Mucosa of descending colon (tissue), 3 donors: ENCODE measurements around the gene LSS. TPM values are rescaled to one million over a fixed set of nuclear protein-coding genes. Genes with fewer than 3 reads are reported as not detected.

Experiments
- ATAC-seq: fragments of 200-7000 bp; cut with Tn5 transposase; one replicate; pipeline ENCODE4 v1.9.1; 2020; ENCODE audit warnings: mild to moderate bottlenecking, moderate library complexity
- DNase-seq, 3 donors: peaks; one replicate each; pipeline ENCODE4 v3.0.0-alpha.2; 2020
- H3K36me3 ChIP-seq: fragments of 200-600 bp; one replicate; pipeline ENCODE4 v1.8.0; 2021; ENCODE audit warnings: low read depth, mild to moderate bottlenecking
- H3K4me1 ChIP-seq: fragments of 200-600 bp; one replicate; pipeline ENCODE4 v1.8.0; 2021; ENCODE audit warnings: low read depth, mild to moderate bottlenecking
- H3K4me3 ChIP-seq: fragments of 200-600 bp; one replicate; pipeline ENCODE4 v1.8.0; 2021; ENCODE audit warnings: mild to moderate bottlenecking
- H3K9me3 ChIP-seq: fragments of 200-600 bp; one replicate; pipeline ENCODE4 v1.8.0; 2021; ENCODE audit warnings: mild to moderate bottlenecking
- CTCF ChIP-seq: fragments of 200-600 bp; IDR thresholded peaks from one replicate; pipeline ENCODE4 v1.8.0; 2022; ENCODE audit warnings: antibody characterized with exemption, mild to moderate bottlenecking
- intact Hi-C, 2 donors: fragments of 100-400 bp; cut with DNase I in 1 of 2; cut with micrococcal nuclease in 1 of 2; formaldehyde crosslinking; loops; one replicate each; pipeline versions ENCODE4 v1.11.0 to v1.11.1; 2022; cut with DNase I, micrococcal nuclease
- total RNA-seq, 3 donors: library from RNA; stranded (reverse); fragmentation: NEBNext Ultra II Directional in 2 of 3; extraction: Animal tissue kit (Norgen Biotek cat#: 25700) in 2 of 3; gene quantifications; one replicate each; pipeline versions ENCODE4 v1.2.1 to v1.2.4, GENCODE V29; 2021 to 2023
- donor health status: DM: no; HTN: no; CAD: no; lungs with moderate emphysema.
- donor health status: DM: no; HTN: no; CAD: no.
- donor health status: DM: no; HTN: yes; CAD: no.

The LSS gene
- total RNA-seq, 3 donors from 2014 or later = 72.6 to 84.8 (median 81.1) TPM

GRCh38 chr21:46255758-46256337 is 27.3 kb upstream of the LSS start:
- TF ChIP-seq CTCF = no peak
- Histone ChIP-seq H3K4me3 (no peak overlapping the region), H3K4me1 (no peaks in the 10 kb centered on the region), H3K9me3 (no peaks in the 10 kb centered on the region), H3K36me3 (peaks cover 24% of the 10 kb centered on the region)
- no peak for DNase-seq
- no peak for ATAC-seq
- intact Hi-C loops = no loop called here

GRCh38 chr21:46255166-46255565 is 26.6 kb upstream of the LSS start:
- ATAC-seq = no peak
- DNase-seq = no peak
- TF ChIP-seq CTCF = no peak
- Histone ChIP-seq H3K9me3 (no peaks in the 10 kb centered on the region), H3K36me3 (peaks cover 24% of the 10 kb centered on the region), H3K4me3 (no peak overlapping the region), H3K4me1 (no peaks in the 10 kb centered on the region)
- intact Hi-C loops = no loop called here

- Histone ChIP-seq H3K36me3 (peaks cover 24% of the 10 kb centered on the region), H3K4me1 (no peaks in the 10 kb centered on the region), H3K4me3 (no peak overlapping the region), H3K9me3 (no peaks in the 10 kb centered on the region)
- ATAC-seq (peak; percentile 7), DNase-seq (no peak)
- intact Hi-C loops = no loop called here
- TF ChIP-seq CTCF = no peak
These were observed 25.8 kb upstream of the LSS start for GRCh38 chr21:46254208-46254975.

GRCh38 chr21:46253610-46254124 is 25.1 kb upstream of the LSS start:
- intact Hi-C loops = no loop called here
- DNase-seq (no peak), ATAC-seq (peak; percentile 41)
- Histone ChIP-seq H3K9me3 (no peaks in the 10 kb centered on the region), H3K4me1 (no peaks in the 10 kb centered on the region), H3K36me3 (peaks cover 21% of the 10 kb centered on the region), H3K4me3 (no peak overlapping the region)
- no peak for TF ChIP-seq CTCF

- H3K4me1 ChIP-seq = no peaks in the 10 kb centered on the region
- H3K36me3 ChIP-seq = peaks cover 17% of the 10 kb centered on the region
- no peak overlapping the region for H3K4me3 ChIP-seq
- H3K9me3 ChIP-seq = no peaks in the 10 kb centered on the region
- ATAC-seq (no peak), DNase-seq (no peak)
- intact Hi-C loops = no loop called here
- TF ChIP-seq CTCF = no peak
These were observed 24.3 kb upstream of the LSS start for GRCh38 chr21:46252840-46253239.
